ENCODE data around the gene SPOCK3.

The SPOCK3 gene

GRCh38 chr4:166687828-166688227, 546.5 kb downstream of the SPOCK3 start:
- no peak for DNase-seq
- no peak overlapping the region for H3K27ac Mint-ChIP-seq
- H3K36me3 Mint-ChIP-seq (ENCODE audit: low read depth) = no peaks in the 10 kb centered on the region
- H3K4me3 Mint-ChIP-seq = no peak overlapping the region
- peaks cover 5% of the 10 kb centered on the region for H3K4me1 Mint-ChIP-seq
- H3K9me3 Mint-ChIP-seq = no peaks in the 10 kb centered on the region
- TF ChIP-seq CTCF (IDR thresholded peaks at IDR 0.05) = no peak
- no peaks in the 10 kb centered on the region for H3K27me3 Mint-ChIP-seq (ENCODE audit: low read depth, poor library complexity)
